Testis (tissue), 2 donors: Measurements from ENCODE around the gene FRMD4B.

Experiments used
- POLR2A ChIP-seq: fragments of 450-650 bp; IDR thresholded peaks from one replicate; pipeline ENCODE4 v1.6.1; 2017; ENCODE audit warnings: antibody characterized with exemption, mild to moderate bottlenecking, moderate library complexity
- TF ChIP-seq, protein P1 (sequence below), 3 experiments: fragments of 450-650 bp in 2 of 3; fragments of 200-600 bp in 1 of 3; sonication (generic) in 1 of 3; IDR thresholded peaks; one replicate each; pipeline ENCODE4 v1.5.1; 2016 to 2019; ENCODE audit warnings: antibody characterized with exemption in 3 of 3, mild to moderate bottlenecking in 2 of 3, moderate library complexity in 1 of 3

DNA sequence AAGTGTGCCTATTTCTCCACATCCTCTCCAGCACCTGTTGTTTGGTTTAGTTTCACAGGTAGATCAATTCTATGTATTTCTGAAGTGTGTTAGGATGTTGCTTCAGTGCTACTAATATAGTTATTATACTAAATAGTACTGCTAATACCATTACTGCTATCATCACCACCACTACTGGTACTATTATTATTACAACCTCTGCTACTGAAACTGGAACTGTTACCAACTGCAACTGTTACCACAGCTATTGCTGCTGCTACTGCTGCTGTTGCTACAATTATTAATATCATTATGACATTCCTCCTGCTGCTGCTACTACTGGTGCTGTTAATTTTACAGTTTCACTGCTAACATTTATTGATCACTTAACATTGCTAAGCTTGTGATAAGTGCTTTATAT, 255.2 kb downstream of the FRMD4B start:
- TF ChIP-seq, protein P1, sequence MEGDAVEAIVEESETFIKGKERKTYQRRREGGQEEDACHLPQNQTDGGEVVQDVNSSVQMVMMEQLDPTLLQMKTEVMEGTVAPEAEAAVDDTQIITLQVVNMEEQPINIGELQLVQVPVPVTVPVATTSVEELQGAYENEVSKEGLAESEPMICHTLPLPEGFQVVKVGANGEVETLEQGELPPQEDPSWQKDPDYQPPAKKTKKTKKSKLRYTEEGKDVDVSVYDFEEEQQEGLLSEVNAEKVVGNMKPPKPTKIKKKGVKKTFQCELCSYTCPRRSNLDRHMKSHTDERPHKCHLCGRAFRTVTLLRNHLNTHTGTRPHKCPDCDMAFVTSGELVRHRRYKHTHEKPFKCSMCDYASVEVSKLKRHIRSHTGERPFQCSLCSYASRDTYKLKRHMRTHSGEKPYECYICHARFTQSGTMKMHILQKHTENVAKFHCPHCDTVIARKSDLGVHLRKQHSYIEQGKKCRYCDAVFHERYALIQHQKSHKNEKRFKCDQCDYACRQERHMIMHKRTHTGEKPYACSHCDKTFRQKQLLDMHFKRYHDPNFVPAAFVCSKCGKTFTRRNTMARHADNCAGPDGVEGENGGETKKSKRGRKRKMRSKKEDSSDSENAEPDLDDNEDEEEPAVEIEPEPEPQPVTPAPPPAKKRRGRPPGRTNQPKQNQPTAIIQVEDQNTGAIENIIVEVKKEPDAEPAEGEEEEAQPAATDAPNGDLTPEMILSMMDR (IDR thresholded peaks at IDR 0.05), result no peak
- TF ChIP-seq POLR2A, result no peak
